GM19452 (cell line): ENCODE data around the gene FAXDC2.

Experiments used
- ATAC-seq: cut with Tn5 transposase; IDR thresholded peaks from one replicate; pipeline ENCODE4 v1.9.1; 2021; ENCODE audit not compliant: unreplicated experiment

FAXDC2 gene

GRCh38 chr5:154800582-154800981 lies 49.8 kb downstream of the FAXDC2 start:
- ATAC-seq, result no peak

DNA sequence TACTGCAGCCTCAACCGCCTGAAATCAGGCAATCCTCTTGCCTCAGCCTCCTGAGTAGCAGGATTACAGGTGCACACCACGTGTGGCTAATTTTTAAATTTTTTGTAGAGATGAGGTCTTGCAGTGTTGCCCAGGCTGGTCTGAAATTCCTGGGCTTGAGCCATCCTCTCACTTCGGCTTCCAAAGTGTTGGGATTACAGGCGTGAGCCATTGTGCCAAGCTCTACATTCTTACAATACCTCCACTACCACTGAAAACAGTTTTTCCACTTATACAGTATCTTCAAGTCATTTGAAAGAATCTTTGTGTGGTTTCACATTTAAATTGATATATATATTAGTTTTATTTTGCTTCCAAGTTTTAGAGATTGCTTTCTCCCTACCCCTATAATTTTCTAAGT lies 52.6 kb downstream of the FAXDC2 start:
- no peak for ATAC-seq

DNA sequence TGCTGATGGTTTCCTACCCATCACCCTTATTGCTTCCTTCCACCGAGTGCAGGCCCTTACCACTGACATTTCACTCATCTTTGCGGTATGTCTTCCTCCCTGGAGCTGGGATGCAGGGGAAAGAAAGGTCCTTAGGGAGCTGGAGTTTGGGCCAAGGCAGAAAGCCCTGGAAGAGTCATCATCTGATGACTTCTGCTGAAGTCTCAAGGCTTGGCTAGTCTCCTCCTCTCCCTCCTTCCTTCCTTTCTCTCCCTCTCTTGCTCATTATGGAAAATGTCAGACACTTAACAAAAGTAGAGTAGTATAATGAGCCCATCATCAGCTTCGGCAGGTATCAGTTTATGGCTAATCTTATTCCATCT lies 55.2 kb downstream of the FAXDC2 start:
- no peak for ATAC-seq

- no peak for ATAC-seq
Measured at GRCh38 chr5:154794525-154795234, 55.7 kb downstream of the FAXDC2 start.

DNA sequence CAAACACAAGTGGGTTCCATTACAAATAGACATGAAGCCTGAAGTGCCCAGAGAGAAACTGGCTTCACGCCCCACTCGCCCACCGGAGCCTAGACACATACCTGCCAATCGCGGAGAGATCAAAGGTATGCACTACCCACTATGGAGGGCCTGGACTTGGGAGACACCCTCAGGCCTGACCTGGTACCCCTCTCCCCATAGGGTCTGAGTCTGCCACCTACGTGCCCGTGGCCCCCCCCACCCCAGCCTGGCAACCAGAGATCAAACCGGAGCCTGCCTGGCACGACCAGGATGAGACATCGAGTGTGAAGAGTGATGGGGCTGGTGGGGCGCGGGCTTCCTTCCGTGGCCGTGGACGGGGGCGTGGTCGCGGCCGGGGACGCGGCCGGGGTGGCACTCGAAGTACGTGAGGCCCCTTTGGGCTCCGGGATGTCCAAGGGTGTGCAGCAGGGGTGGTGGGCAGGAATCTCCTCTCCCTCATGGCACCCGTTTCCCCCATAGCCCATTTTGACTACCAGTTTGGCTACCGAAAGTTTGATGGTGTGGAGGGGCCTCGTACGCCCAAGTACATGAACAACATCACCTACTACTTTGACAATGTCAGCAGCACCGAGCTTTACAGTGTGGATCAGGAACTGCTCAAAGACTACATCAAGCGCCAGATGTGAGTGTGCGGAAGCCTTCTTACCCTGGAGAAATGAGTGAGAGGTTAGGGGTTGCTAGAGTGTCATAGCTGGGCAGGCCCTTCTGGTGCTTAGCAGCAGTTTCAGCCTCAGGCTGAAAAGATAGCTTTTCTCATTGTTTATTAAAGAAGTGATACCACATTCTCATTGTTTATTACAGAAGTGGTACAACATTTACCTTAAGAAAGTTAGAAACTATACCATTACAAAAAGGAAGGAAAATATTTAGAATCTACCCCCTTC lies 56.5 kb downstream of the FAXDC2 start:
- ATAC-seq, result no peak

DNA sequence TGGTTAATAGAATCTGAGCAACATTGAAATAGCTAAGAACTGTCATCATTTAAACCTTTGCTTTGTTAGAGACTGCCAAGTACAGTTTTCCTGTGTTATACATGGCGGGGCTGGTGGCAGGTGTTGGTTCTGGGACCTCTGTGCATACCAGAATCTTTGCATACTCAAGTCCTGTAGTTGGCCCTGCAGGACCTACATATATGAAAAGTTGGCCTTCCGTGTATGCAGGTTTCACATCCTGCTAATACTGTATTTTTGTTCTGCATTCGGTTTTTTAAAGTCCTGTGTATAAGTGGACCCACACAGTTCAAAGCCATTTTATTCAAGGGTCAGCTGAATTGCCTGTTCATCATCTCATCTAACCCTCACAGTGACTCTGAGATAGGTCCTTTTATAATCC lies 58.9 kb downstream of the FAXDC2 start:
- peak; percentile 76 for ATAC-seq

GRCh38 chr5:154788212-154788611 lies 62.2 kb downstream of the FAXDC2 start:
- ATAC-seq, result no peak

- no peak for ATAC-seq
Measured at GRCh38 chr5:154786414-154786813, 64.0 kb downstream of the FAXDC2 start.

- ATAC-seq, result no peak
Measured at GRCh38 chr5:154784856-154785255, 65.5 kb downstream of the FAXDC2 start.

- ATAC-seq, result peak; percentile 46
Measured at GRCh38 chr5:154783774-154784460, 66.5 kb downstream of the FAXDC2 start.

DNA sequence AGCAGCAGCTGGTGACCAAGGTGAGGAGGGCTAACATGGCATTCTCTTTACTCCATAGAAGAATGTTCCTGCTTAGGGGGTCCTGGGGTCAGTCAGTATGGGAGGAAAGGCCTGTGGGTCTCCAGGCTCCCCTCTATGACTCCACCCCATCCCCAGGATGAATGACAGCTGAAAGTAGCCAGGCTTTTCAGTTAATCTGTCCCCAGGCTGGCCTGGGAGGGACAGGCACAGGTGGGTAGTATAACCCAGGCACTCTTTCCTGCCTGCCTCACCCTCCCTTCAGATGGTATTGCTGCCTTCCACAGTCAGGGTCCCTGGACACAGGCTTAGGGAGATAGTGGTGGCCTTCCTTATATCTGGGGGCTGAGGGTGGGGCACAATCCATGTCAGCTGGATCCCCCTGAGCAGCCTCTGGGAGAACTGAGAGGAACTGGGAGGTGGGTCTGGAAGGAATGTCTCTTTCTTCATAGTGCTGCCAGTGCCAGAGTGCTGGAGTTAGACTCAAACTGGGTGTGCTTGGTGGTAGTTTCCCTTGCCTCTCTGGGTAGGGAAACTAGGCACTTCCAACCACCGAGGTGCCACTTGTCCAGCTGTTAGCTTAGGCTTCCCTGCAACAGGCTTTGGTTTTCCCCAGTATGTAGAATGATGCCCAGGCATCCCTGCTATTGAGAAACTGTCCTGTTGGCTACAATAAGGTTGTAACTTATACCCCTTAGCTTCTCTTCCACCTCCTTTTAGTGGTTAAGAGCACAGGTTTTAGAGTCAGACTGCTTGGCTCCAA lies 67.4 kb downstream of the FAXDC2 start:
- ATAC-seq, result peak; percentile 8

GRCh38 chr5:154782326-154782725 lies 68.1 kb downstream of the FAXDC2 start:
- no peak for ATAC-seq

DNA sequence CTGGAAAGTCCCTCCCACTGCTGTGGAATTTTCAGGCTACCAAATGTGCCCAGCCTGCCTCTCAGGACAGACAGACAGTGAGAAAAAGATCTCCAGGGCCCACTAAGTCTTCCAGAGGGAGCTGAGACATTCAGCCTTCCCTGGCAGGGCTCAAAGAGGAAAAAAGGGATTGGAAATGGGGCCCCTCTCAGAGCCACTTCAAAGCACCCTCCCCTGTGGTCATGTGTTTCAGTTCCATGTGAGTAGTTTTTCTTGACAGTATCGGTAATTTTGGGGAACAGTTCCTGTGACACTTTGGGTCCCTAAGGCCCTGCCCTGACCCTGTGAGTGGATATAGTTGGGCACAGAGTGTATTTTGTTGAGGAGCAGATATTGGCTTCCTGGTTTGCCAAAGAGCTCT lies 70.3 kb downstream of the FAXDC2 start:
- no peak for ATAC-seq

GRCh38 chr5:154779105-154779504 lies 71.3 kb downstream of the FAXDC2 start:
- ATAC-seq, result no peak

- ATAC-seq, result no peak
Measured at GRCh38 chr5:154778534-154778933, 71.9 kb downstream of the FAXDC2 start.

- ATAC-seq, result no peak
Measured at GRCh38 chr5:154776167-154776566, 74.2 kb downstream of the FAXDC2 start.

DNA sequence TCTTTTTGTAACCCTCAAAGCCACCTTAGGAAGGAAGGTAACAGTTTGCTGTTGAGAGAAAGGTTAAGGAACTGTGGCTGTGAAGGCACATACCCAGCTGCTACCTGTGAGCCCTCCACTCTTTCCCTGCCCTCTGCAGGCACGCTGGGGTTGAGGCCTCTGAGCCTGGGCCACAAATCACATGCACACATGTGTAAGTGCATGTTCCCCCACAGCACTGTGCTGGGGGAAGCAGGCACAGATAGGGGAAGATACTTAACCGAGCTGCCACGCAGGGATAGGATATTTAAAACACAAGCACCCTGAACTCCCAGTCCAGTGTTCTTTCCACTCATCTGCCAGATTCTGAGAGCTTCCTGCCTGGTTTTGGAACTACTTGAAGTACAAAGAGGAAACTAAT lies 77.1 kb downstream of the FAXDC2 start:
- ATAC-seq, result no peak

DNA sequence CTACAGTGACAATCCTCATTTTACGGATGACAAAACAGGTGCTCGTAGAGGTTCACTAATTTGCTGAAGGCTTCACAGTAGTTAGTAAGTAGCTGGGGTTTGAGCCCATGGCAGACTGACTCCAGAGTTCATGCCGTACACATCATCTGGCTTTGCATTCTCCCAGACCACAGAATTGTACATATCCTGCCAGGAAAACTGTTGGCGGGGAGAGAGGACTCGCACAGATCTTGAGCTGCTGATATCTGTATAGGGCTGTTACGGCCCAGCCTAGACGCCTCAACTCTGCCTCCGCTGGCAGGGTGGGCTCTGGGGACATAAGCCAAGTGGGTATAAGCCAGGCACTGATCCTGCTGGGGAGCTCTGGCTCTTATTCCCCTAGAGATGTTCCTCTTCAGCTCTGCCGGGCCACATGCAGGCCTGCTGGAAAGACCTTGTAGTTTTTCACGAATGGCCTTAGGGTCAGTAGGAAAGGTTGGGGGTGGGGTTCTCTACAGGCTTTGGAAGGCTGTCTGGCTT lies 79.0 kb downstream of the FAXDC2 start:
- ATAC-seq, result no peak

DNA sequence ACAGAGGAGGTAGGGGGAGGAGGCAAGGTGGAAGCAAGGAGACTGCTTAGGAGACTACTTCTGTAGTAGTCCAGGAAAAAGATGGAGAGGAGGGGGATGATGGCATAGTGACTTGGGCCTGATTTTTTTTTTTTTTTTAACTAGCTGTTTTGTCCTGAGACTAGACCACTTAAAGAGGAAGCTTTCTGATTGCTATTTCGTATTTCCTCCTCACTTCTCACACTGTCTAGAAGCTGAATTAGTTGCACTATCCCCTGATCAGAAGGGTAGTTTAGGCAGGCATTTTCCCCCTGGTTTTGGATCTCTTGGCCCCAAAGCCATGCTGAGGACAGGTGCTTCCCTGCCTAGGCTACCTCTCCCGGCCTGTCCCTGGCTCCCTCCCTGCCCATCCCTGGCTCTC lies 80.3 kb downstream of the FAXDC2 start:
- ATAC-seq, result no peak
